Fibroblast of lung (primary cell): Measurements from ENCODE around the gene PLEKHJ1. TPM values are rescaled to one million over a fixed set of nuclear protein-coding genes. Genes with fewer than 3 reads are reported as not detected.

Experiments
- DNase-seq, 2 donors: peaks; one replicate each; pipeline versions ENCODE4 v3.0.0 to v3.0.0-alpha.2; 2010; ENCODE audit warnings: low read depth in 2 of 2
- H2AFZ ChIP-seq: 2 replicates; pipeline ENCODE4 v1.5.1; 2012; ENCODE audit warnings: low read length, control low read depth, inconsistent platforms
- H3K27ac ChIP-seq: 2 replicates; pipeline ENCODE4 v1.5.1; 2011; ENCODE audit warnings: low read length, control low read depth; ENCODE audit not compliant: insufficient read depth
- H3K27me3 ChIP-seq: 2 replicates; pipeline ENCODE4 v1.5.1; 2011; ENCODE audit warnings: mild to moderate bottlenecking, low read length; ENCODE audit not compliant: control insufficient read depth, insufficient read depth
- H3K36me3 ChIP-seq: 2 replicates; pipeline ENCODE4 v1.5.1; 2011; ENCODE audit warnings: low read length; ENCODE audit not compliant: control insufficient read depth, insufficient read depth
- H3K4me1 ChIP-seq: 2 replicates; pipeline ENCODE4 v1.5.1; 2011; ENCODE audit warnings: low read length; ENCODE audit not compliant: control insufficient read depth, insufficient read depth; ENCODE audit errors: extremely low read depth
- H3K4me2 ChIP-seq: 2 replicates; pipeline ENCODE4 v1.5.1; 2011; ENCODE audit warnings: low read length, control low read depth; ENCODE audit not compliant: insufficient read depth; ENCODE audit errors: extremely low read depth
- H3K4me3 ChIP-seq, 4 experiments: fragments of 200-600 bp in 1 of 4; sonication (generic) in 1 of 4; replicated peaks in 1 of 4; 2 replicates each; pipeline ENCODE4 v1.5.1; 2011 to 2016; ENCODE audit warnings: low read length in 4 of 4, low read depth in 3 of 4, mild to moderate bottlenecking in 3 of 4, control low read depth in 2 of 4, inconsistent platforms in 1 of 4, mixed read lengths in 1 of 4; ENCODE audit not compliant: insufficient read depth in 1 of 4; ENCODE audit errors: control extremely low read depth in 1 of 4
- H3K79me2 ChIP-seq: 2 replicates; pipeline ENCODE4 v1.5.1; 2012; ENCODE audit warnings: mild to moderate bottlenecking, low read length, inconsistent platforms; ENCODE audit not compliant: control insufficient read depth, insufficient read depth
- H3K9ac ChIP-seq: 2 replicates; pipeline ENCODE4 v1.5.1; 2011; ENCODE audit warnings: mild to moderate bottlenecking, low read length, control low read depth; ENCODE audit not compliant: insufficient read depth
- H3K9me3 ChIP-seq: 2 replicates; pipeline ENCODE4 v1.5.1; 2012; ENCODE audit warnings: low read depth, low read length; ENCODE audit not compliant: control insufficient read depth, insufficient read depth
- H4K20me1 ChIP-seq: 2 replicates; pipeline ENCODE4 v1.5.1; 2011; ENCODE audit warnings: low read length; ENCODE audit not compliant: control insufficient read depth, insufficient read depth; ENCODE audit errors: extremely low read depth
- CTCF ChIP-seq, 2 donors: IDR thresholded peaks in 1 of 2; conservative IDR thresholded peaks in 1 of 2; 1 replicate in 1 of 2; 2 replicates in 1 of 2; pipeline ENCODE4 v1.5.1; 2011 to 2012; ENCODE audit warnings: low read length in 2 of 2, control low read depth in 1 of 2, inconsistent platforms in 1 of 2, low read depth in 1 of 2, mild to moderate bottlenecking in 1 of 2
- EZH2 ChIP-seq: IDR thresholded peaks from 2 replicates; pipeline ENCODE4 v1.5.1; 2012; ENCODE audit warnings: low read length, control low read depth, mild to moderate bottlenecking; ENCODE audit errors: missing control alignments
- polyA plus RNA-seq, 2 donors: library from polyadenylated mRNA; depleted of rRNA in 1 of 2; stranded (reverse) in 1 of 2; unstranded in 1 of 2; fragments of >200 nt; gene quantifications; 2 replicates each; pipeline ENCODE4 v1.2.1, GENCODE V29; 2011 to 2012; ENCODE audit warnings: missing spikeins in 1 of 2
- total RNA-seq: library from RNA; depleted of rRNA; stranded (reverse); fragments of >200 nt; gene quantifications from 2 replicates; pipeline ENCODE4 v1.2.1, GENCODE V29; 2014

PLEKHJ1 gene
- total and polyA plus RNA-seq, 2 donors (not counting 1 experiment from before 2014, with no cell fraction given), result 34.9 to 61.3 TPM

- H3K27me3 ChIP-seq, result no peaks in the 10 kb centered on the region
- peaks cover 53% of the 10 kb centered on the region for H3K36me3 ChIP-seq
- H3K4me2 ChIP-seq, result no peak overlapping the region
- peaks cover 76% of the 10 kb centered on the region for H3K79me2 ChIP-seq
- H3K9me3 ChIP-seq, result no peaks in the 10 kb centered on the region
- no peak overlapping the region for H3K27ac ChIP-seq
- H3K4me1 ChIP-seq, result peaks cover 13% of the 10 kb centered on the region
- no peak overlapping the region for H3K4me3 ChIP-seq
- no peaks in the 10 kb centered on the region for H4K20me1 ChIP-seq
- H3K9ac ChIP-seq, result no peak overlapping the region
- no peak for DNase-seq
- TF ChIP-seq CTCF (conservative IDR thresholded peaks at IDR 0.05 in 1 of 2, IDR thresholded peaks at IDR 0.05 in 1 of 2; ENCODE audit: low read depth in 1 of 2, low read length in 2 of 2) (no peak), EZH2 (no peak)
- no peak overlapping the region for H2AFZ ChIP-seq
These were observed 44.4 kb downstream of the PLEKHJ1 start for GRCh38 chr19:2191456-2192310.

GRCh38 chr19:2190848-2191455 lies 45.2 kb downstream of the PLEKHJ1 start:
- TF ChIP-seq CTCF (conservative IDR thresholded peaks at IDR 0.05 in 1 of 2, IDR thresholded peaks at IDR 0.05 in 1 of 2; ENCODE audit: low read depth in 1 of 2, low read length in 2 of 2) (no peak), EZH2 (no peak)
- Histone ChIP-seq H3K79me2 (peaks cover 70% of the 10 kb centered on the region), H3K4me2 (no peak overlapping the region), H3K36me3 (peaks cover 49% of the 10 kb centered on the region), H3K4me3 (no peak overlapping the region), H4K20me1 (no peaks in the 10 kb centered on the region), H3K4me1 (peaks cover 17% of the 10 kb centered on the region), H3K9ac (no peak overlapping the region), H2AFZ (no peak overlapping the region), H3K9me3 (no peaks in the 10 kb centered on the region), H3K27ac (no peak overlapping the region), H3K27me3 (no peaks in the 10 kb centered on the region)
- DNase-seq, result no peak

GRCh38 chr19:2189880-2190279 lies 46.2 kb downstream of the PLEKHJ1 start:
- TF ChIP-seq CTCF (conservative IDR thresholded peaks at IDR 0.05 in 1 of 2, IDR thresholded peaks at IDR 0.05 in 1 of 2; ENCODE audit: low read depth in 1 of 2, low read length in 2 of 2), result no peak
- Histone ChIP-seq H3K4me1 (peaks cover 27% of the 10 kb centered on the region), H3K4me2 (no peak overlapping the region), H3K79me2 (peaks cover 68% of the 10 kb centered on the region), H3K27me3 (no peaks in the 10 kb centered on the region), H3K9ac (peak overlapping the region; percentile 4), H3K9me3 (no peaks in the 10 kb centered on the region), H3K27ac (peak overlapping the region; percentile 76), H2AFZ (no peak overlapping the region), H3K4me3 (no peak overlapping the region), H3K36me3 (peaks cover 41% of the 10 kb centered on the region), H4K20me1 (no peaks in the 10 kb centered on the region)
- no peak for DNase-seq
